ENCODE measurements around the gene SESN2. TPM values are rescaled to one million over a fixed set of nuclear protein-coding genes. Genes with fewer than 3 reads are reported as not detected.

The SESN2 gene
- total RNA-seq, 1 donor = 13.4 TPM

- DNase-seq (ENCODE audit: low read depth) = no peak
- H3K4me3 ChIP-seq (ENCODE audit: low read depth, low read length) = no peak overlapping the region
- TF ChIP-seq CTCF (IDR thresholded peaks at IDR 0.05; ENCODE audit: insufficient read depth, low read depth, low read length) = no peak
These were observed 14.0 kb downstream of the SESN2 start for GRCh38 chr1:28273216-28273860.

- no peak for DNase-seq (ENCODE audit: low read depth)
These were observed 19.4 kb downstream of the SESN2 start for GRCh38 chr1:28278763-28279162.

GRCh38 chr1:28279721-28280120 lies 20.4 kb downstream of the SESN2 start:
- no peak for DNase-seq (ENCODE audit: low read depth)
- no peak overlapping the region for H3K4me3 ChIP-seq (ENCODE audit: low read depth, low read length)

More at GRCh38 chr1:28278763-28279162, 19.4 kb downstream of the SESN2 start:
- no peak for TF ChIP-seq CTCF (IDR thresholded peaks at IDR 0.05; ENCODE audit: insufficient read depth, low read depth, low read length)
- no peak overlapping the region for H3K4me3 ChIP-seq (ENCODE audit: low read depth, low read length)

DNA sequence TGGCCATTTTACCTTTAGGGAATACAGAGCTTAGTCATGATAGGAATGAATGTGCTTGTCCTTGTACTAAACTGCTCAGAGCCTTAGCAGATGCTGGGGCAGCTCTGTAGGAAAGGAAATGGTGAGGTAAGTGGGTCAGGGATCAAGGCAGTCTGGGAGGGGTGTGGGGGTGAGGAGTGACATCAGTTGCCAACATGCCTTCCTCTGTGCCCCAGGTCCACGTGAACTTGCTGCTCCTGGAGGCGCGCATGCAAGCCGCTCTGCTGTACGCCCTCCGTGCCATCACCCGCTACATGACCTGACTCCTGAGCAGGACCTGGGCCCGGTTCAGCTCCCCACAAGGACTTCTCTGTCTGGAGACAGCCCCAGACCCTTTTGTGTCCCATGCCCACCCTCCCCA lies 21.2 kb downstream of the SESN2 start:
- no peak for TF ChIP-seq CTCF (IDR thresholded peaks at IDR 0.05; ENCODE audit: insufficient read depth, low read depth, low read length)
- DNase-seq (ENCODE audit: low read depth) = no peak
- no peak overlapping the region for H3K4me3 ChIP-seq (ENCODE audit: low read depth, low read length)

More at GRCh38 chr1:28279721-28280120, 20.4 kb downstream of the SESN2 start:
- TF ChIP-seq CTCF (IDR thresholded peaks at IDR 0.05; ENCODE audit: insufficient read depth, low read depth, low read length) = no peak

DNA sequence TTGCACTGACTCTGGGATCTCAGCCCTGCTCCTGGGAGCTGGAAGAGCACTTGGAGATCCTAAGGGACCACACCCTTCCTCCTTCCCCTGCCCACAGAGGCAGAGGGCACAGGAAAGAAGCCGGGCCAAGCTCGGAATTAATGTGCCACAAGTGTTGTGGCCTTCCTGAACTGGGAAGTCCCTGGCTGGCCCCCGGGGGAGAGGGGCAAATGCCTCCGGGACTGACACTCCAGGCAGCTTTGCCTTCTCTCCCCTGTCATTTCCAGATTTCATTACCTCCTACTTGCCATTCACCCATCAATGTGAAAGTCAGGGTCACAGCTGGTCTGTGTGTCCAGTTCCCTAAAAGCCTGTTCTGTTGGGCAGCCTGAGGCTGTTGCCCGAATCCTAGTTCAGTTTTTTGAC lies 21.7 kb downstream of the SESN2 start:
- no peak for DNase-seq (ENCODE audit: low read depth)
- no peak for TF ChIP-seq CTCF (IDR thresholded peaks at IDR 0.05; ENCODE audit: insufficient read depth, low read depth, low read length)

GRCh38 chr1:28281608-28282425 lies 22.5 kb downstream of the SESN2 start:
- DNase-seq (ENCODE audit: low read depth) = no peak
- no peak for TF ChIP-seq CTCF (IDR thresholded peaks at IDR 0.05; ENCODE audit: insufficient read depth, low read depth, low read length)
- no peak overlapping the region for H3K4me3 ChIP-seq (ENCODE audit: low read depth, low read length)

More for the DNA sequence above, 21.7 kb downstream of the SESN2 start:
- no peak overlapping the region for H3K4me3 ChIP-seq (ENCODE audit: low read depth, low read length)

Data from fibroblast of villous mesenchyme (primary cell).